ENCODE data around the gene PLEKHG4B.
"Not testable (repeated sequence)": the region's sequence is repeated elsewhere in the genome, so short reads cannot be mapped to it uniquely, and the experiment has no call there.

Gene PLEKHG4B

DNA sequence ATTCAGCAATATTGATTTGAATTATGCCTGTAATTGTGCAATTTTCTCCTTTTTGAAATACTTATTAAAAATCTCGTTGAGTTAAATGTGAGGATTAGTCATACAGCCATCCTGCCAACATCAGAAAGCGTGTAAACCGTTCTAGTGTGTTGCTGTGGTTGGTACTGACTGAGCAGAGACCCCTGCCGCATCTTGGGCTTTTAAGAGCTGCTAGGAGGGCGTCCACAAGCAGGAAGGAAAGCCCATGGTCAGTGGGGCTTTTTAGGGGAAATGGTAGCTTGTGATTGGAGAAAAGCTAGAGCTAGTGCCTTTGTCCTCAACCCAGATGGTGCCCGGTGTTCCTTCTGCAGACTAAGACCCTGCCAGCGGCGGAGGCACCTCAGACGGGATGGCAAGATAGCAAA, 127.5 kb downstream of the PLEKHG4B start:
- H3K4me1 ChIP-seq (ENCODE audit: control insufficient read depth, low read depth, low read length), result peaks cover 9% of the 10 kb centered on the region
- H3K27ac ChIP-seq (ENCODE audit: low read length), result no peak overlapping the region
- no peaks in the 10 kb centered on the region for H3K27me3 ChIP-seq (ENCODE audit: control insufficient read depth, insufficient read depth, low read length)
- H3K4me3 ChIP-seq (ENCODE audit: low read length), result peak overlapping the region; percentile 95
- no peaks in the 10 kb centered on the region for H3K9me3 ChIP-seq (ENCODE audit: control insufficient read depth, low read depth, low read length)
- peaks cover 5% of the 10 kb centered on the region for H3K36me3 ChIP-seq (ENCODE audit: control insufficient read depth, low read depth, low read length)
- peak overlapping the region; percentile 72 for H3K9ac ChIP-seq (ENCODE audit: low read length)

DNA sequence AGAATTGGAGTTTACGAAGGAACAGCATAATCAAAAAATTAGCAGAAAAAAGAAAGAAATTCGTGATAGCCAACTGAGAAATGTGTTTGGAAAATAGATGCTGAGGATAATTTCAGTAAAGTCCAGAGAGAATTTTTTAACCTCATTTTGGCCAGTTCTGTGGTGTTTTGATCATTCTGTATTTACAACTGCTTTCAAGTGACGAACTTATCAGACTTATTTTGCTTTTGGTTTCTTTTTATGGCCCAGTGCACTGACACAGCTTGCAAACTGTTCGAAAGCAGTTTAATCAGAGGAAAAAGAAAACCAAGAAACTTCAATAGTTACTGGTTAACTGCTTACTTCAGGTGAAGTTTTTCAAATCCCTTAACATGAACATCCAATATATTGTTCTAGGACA, 128.0 kb downstream of the PLEKHG4B start:
- peak overlapping the region; percentile 95 for H3K4me3 ChIP-seq (ENCODE audit: low read length)
- H3K9me3 ChIP-seq (ENCODE audit: control insufficient read depth, low read depth, low read length), result no peaks in the 10 kb centered on the region
- no peaks in the 10 kb centered on the region for H3K27me3 ChIP-seq (ENCODE audit: control insufficient read depth, insufficient read depth, low read length)
- H3K4me1 ChIP-seq (ENCODE audit: control insufficient read depth, low read depth, low read length), result peaks cover 9% of the 10 kb centered on the region
- peaks cover 10% of the 10 kb centered on the region for H3K36me3 ChIP-seq (ENCODE audit: control insufficient read depth, low read depth, low read length)
- no peak overlapping the region for H3K27ac ChIP-seq (ENCODE audit: low read length)
- H3K9ac ChIP-seq (ENCODE audit: low read length), result peak overlapping the region; percentile 72

DNA sequence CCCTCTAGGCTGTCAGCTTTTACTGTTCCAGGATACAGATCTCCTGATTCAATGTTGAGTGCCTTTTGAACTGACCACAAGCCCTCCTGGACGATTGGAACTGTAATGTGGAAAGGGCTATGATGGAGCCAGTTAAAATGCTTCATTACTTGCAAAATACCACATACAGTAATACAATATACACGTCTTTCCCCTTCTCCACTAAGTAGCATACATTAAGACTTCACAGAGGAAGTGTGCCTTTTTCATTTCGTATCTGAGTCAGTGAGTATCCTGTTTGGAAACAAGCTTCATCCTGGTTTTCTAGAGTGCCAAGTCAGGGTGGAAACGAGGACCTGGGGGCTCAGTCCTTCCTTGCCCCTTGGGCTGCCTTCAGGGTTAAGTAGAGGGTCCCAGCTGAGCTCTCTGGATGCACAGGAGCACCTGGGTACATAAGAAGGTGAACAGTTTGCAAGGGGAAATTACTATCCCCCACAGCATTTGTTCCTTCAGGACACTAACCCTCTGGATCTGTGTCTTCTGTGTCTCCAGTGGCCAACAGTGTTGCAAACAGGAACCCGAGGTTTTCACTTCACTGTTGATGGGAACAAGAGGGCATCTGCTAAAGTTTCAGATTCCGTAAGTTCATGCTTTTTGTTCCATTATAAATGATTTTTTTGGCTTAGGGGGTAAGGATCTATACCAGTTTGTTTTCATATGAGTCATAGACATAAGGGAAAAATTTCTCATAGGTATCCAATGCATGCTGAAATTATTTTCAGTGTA, 131.2 kb downstream of the PLEKHG4B start:
- H3K27ac ChIP-seq (ENCODE audit: low read length); H3K4me1 ChIP-seq (ENCODE audit: control insufficient read depth, low read depth, low read length); H3K9ac ChIP-seq (ENCODE audit: low read length); H3K9me3 ChIP-seq (ENCODE audit: control insufficient read depth, low read depth, low read length); H3K4me3 ChIP-seq (ENCODE audit: low read length); H3K27me3 ChIP-seq (ENCODE audit: control insufficient read depth, insufficient read depth, low read length): not testable (repeated sequence)
- peaks cover 35% of the 10 kb centered on the region for H3K36me3 ChIP-seq (ENCODE audit: control insufficient read depth, low read depth, low read length)

DNA sequence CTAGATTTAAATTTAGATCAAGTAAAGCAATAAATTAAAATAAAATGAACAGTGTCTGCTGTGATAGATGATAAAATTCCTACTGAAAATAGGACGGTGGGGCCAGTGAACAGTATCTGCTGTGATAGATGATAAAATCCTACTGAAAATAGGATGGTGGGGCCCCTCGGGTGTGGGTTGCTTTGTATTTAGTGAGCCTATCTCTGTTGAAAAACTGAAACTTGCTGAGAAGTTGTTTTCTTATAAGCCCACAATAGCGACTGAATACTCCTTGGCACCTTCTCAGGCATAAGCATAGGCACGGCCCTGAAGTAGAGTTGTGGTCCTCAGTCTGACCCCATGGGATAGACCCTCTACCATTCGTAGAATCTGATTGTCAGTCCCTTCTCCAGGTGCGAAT, 131.8 kb downstream of the PLEKHG4B start:
- Histone ChIP-seq H3K27me3 (ENCODE audit: control insufficient read depth, insufficient read depth, low read length) (no peaks in the 10 kb centered on the region), H3K9ac (ENCODE audit: low read length) (no peak overlapping the region), H3K9me3 (ENCODE audit: control insufficient read depth, low read depth, low read length) (no peaks in the 10 kb centered on the region), H3K4me1 (ENCODE audit: control insufficient read depth, low read depth, low read length) (peaks cover 9% of the 10 kb centered on the region), H3K4me3 (ENCODE audit: low read length) (no peak overlapping the region), H3K27ac (ENCODE audit: low read length) (no peak overlapping the region), H3K36me3 (ENCODE audit: control insufficient read depth, low read depth, low read length) (peaks cover 41% of the 10 kb centered on the region)

DNA sequence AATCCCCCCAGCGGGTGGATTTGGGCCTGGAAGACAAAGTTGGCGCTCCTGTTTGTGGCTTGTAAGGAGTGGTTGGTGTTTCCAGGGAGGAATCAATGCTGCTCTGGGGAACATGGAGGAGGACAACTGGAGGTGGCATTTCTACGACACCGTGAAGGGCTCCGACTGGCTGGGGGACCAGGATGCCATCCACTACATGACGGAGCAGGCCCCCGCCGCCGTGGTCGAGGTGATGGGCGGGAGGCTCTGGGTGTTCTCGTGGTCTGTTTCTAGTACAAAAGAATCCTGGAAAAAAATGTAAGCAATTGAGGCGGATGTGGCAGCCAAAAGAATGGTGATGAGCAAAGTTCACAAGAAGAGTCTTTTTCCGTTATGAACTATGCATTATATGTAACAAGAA, 133.4 kb downstream of the PLEKHG4B start:
- Histone ChIP-seq H3K36me3 (ENCODE audit: control insufficient read depth, low read depth, low read length) (peaks cover 53% of the 10 kb centered on the region), H3K27ac (ENCODE audit: low read length) (no peak overlapping the region), H3K4me3 (ENCODE audit: low read length) (no peak overlapping the region), H3K27me3 (ENCODE audit: control insufficient read depth, insufficient read depth, low read length) (no peaks in the 10 kb centered on the region), H3K9me3 (ENCODE audit: control insufficient read depth, low read depth, low read length) (no peaks in the 10 kb centered on the region), H3K9ac (ENCODE audit: low read length) (no peak overlapping the region), H3K4me1 (ENCODE audit: control insufficient read depth, low read depth, low read length) (no peaks in the 10 kb centered on the region)

DNA sequence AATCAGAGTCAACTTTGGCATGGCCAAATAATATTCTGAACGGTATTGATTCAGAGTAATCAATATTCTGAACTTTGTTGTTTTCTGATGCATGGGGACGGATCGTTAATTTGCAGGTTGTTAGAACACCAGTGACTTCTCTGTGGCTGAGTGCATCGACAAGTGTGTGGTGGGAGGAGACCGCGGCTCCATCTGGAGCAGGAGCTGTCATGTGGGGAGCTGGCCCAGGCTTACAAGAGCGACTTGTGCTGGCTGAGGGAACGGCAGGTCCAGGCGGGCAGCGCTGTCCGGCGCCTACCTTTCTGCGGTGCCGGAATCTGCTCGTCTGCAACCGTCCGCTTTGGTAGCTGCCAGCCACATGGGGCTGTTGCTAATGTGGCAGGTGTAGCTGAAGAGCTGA, 135.4 kb downstream of the PLEKHG4B start:
- H3K9ac ChIP-seq (ENCODE audit: low read length); H3K4me1 ChIP-seq (ENCODE audit: control insufficient read depth, low read depth, low read length); H3K27me3 ChIP-seq (ENCODE audit: control insufficient read depth, insufficient read depth, low read length); H3K27ac ChIP-seq (ENCODE audit: low read length); H3K9me3 ChIP-seq (ENCODE audit: control insufficient read depth, low read depth, low read length); H3K4me3 ChIP-seq (ENCODE audit: low read length): not testable (repeated sequence)
- H3K36me3 ChIP-seq (ENCODE audit: control insufficient read depth, low read depth, low read length), result peaks cover 59% of the 10 kb centered on the region

DNA sequence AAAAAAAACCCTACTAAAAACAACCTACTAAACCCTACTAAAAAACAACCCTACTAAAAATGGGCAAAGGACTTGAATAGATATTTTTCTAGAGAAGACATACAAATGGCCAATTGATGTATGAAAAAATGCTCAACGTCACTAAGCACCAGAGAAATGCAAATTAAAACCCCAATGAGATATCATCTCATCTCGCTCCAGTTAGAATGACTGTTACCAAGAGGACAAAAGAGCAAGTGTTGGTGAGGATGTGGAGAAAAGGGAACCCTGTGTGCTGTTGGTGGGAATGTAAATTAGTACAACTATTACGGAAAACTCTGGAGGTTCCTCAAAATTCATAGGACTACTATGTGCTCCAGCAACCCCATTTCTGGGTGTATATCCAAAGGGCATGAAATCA, 136.9 kb downstream of the PLEKHG4B start:
- no peaks in the 10 kb centered on the region for H3K27me3 ChIP-seq (ENCODE audit: control insufficient read depth, insufficient read depth, low read length)
- no peak overlapping the region for H3K9ac ChIP-seq (ENCODE audit: low read length)
- no peak overlapping the region for H3K4me3 ChIP-seq (ENCODE audit: low read length)
- H3K27ac ChIP-seq (ENCODE audit: low read length), result no peak overlapping the region
- no peaks in the 10 kb centered on the region for H3K9me3 ChIP-seq (ENCODE audit: control insufficient read depth, low read depth, low read length)
- peaks cover 68% of the 10 kb centered on the region for H3K36me3 ChIP-seq (ENCODE audit: control insufficient read depth, low read depth, low read length)
- H3K4me1 ChIP-seq (ENCODE audit: control insufficient read depth, low read depth, low read length), result no peaks in the 10 kb centered on the region

DNA sequence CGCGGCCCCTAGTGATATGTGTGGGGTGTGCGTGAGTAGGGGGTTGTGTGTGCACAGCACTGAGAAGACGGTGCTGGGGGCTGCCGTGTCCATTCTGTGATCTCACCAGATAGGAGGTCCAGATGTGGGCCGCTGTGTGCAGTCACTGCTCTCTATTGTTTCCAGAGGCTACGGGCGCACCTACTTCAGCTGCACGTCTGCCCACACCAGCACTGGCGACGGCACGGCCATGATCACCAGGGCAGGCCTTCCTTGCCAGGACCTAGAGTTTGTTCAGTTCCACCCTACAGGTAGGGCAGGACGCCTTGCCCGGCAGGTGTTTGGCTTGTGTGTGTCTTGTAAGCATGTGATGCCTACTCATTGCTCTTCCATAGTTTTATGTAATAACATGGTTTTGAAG, 138.7 kb downstream of the PLEKHG4B start:
- Histone ChIP-seq H3K9me3 (ENCODE audit: control insufficient read depth, low read depth, low read length) (no peaks in the 10 kb centered on the region), H3K9ac (ENCODE audit: low read length) (no peak overlapping the region), H3K27ac (ENCODE audit: low read length) (no peak overlapping the region), H3K4me3 (ENCODE audit: low read length) (no peak overlapping the region), H3K36me3 (ENCODE audit: control insufficient read depth, low read depth, low read length) (peaks cover 64% of the 10 kb centered on the region), H3K4me1 (ENCODE audit: control insufficient read depth, low read depth, low read length) (no peaks in the 10 kb centered on the region), H3K27me3 (ENCODE audit: control insufficient read depth, insufficient read depth, low read length) (no peaks in the 10 kb centered on the region)

DNA sequence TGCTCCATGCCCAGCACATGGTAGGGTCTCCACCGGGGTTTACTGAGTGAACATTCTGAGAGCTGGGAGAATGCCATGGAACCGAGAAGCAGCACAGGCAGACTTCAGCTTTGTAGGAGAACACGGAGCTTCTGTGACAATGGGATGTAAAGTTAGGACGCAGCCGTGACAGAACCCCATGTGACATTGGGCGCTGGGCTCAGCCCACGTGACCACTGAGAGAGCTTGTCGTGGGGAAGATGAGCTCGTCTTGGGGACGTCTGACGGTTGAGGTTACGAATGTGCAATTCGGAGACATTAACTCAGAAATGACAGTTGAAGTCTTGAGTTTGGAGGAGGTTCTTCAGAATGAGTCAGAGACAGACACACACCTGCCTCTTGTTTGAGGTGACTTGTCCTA, 139.7 kb downstream of the PLEKHG4B start:
- H3K36me3 ChIP-seq (ENCODE audit: control insufficient read depth, low read depth, low read length), result peaks cover 56% of the 10 kb centered on the region
- H3K4me1 ChIP-seq (ENCODE audit: control insufficient read depth, low read depth, low read length), result no peaks in the 10 kb centered on the region
- no peaks in the 10 kb centered on the region for H3K27me3 ChIP-seq (ENCODE audit: control insufficient read depth, insufficient read depth, low read length)
- H3K4me3 ChIP-seq (ENCODE audit: low read length), result no peak overlapping the region
- no peak overlapping the region for H3K9ac ChIP-seq (ENCODE audit: low read length)
- H3K27ac ChIP-seq (ENCODE audit: low read length), result no peak overlapping the region
- no peaks in the 10 kb centered on the region for H3K9me3 ChIP-seq (ENCODE audit: control insufficient read depth, low read depth, low read length)

DNA sequence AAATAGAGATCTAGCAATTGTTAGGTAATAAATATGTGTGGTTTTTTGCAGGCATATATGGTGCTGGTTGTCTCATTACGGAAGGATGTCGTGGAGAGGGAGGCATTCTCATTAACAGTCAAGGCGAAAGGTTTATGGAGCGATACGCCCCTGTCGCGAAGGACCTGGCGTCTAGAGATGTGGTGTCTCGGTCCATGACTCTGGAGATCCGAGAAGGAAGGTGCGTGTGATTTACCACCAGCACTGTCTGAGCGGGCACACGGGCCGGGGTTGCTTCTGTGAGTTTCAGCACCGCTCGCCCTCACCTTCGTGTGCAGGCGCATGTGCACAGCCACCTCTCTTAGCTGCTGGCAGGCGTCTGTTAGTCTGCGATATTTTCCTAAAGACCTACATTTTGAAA, 141.5 kb downstream of the PLEKHG4B start:
- H3K4me1 ChIP-seq (ENCODE audit: control insufficient read depth, low read depth, low read length); H3K9ac ChIP-seq (ENCODE audit: low read length); H3K27me3 ChIP-seq (ENCODE audit: control insufficient read depth, insufficient read depth, low read length); H3K9me3 ChIP-seq (ENCODE audit: control insufficient read depth, low read depth, low read length); H3K27ac ChIP-seq (ENCODE audit: low read length); H3K4me3 ChIP-seq (ENCODE audit: low read length): not testable (repeated sequence)
- H3K36me3 ChIP-seq (ENCODE audit: control insufficient read depth, low read depth, low read length), result peaks cover 51% of the 10 kb centered on the region

DNA sequence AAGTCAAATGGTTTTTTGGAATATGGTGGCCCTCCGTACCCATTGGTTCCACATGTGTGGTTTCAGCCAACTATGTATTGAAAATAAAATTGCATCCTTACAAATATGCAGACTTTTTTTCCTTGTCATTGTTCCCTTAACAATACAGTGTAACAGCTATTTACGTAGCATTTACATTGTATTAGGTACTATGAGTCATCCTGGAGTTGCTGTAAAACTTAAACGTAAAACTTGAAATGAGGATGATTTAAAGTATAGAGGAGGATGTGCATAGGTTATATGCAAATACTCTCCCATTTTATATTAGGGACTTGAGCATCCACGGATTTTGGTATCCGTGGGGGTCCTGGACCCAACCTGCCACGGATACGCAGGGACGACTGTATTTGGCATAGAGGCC, 142.5 kb downstream of the PLEKHG4B start:
- H3K27me3 ChIP-seq (ENCODE audit: control insufficient read depth, insufficient read depth, low read length), result no peaks in the 10 kb centered on the region
- peaks cover 43% of the 10 kb centered on the region for H3K36me3 ChIP-seq (ENCODE audit: control insufficient read depth, low read depth, low read length)
- H3K4me1 ChIP-seq (ENCODE audit: control insufficient read depth, low read depth, low read length), result no peaks in the 10 kb centered on the region

DNA sequence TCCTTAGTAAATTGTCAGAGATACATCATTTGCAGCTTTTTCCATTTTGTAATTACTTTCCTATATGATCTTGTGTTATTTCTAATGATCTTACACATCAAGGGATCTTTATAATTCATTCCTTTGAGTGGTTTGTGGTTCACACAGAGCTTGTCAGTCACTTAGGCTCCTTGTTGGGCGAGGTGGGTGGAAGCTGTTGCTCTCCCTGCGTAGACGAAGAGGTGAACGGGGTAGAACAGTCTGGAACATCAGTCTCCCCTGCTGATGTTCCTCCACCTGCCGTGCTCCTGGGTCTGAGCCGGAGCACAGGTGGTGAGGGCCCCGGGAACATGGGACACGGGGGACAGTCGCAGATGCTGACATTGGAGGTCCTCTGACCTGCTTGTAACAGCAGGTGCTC, 143.6 kb downstream of the PLEKHG4B start:
- peaks cover 42% of the 10 kb centered on the region for H3K36me3 ChIP-seq (ENCODE audit: control insufficient read depth, low read depth, low read length)
- not testable (repeated sequence) for H3K4me1 ChIP-seq (ENCODE audit: control insufficient read depth, low read depth, low read length); H3K4me3 ChIP-seq (ENCODE audit: low read length); H3K9ac ChIP-seq (ENCODE audit: low read length); H3K27me3 ChIP-seq (ENCODE audit: control insufficient read depth, insufficient read depth, low read length); H3K9me3 ChIP-seq (ENCODE audit: control insufficient read depth, low read depth, low read length); H3K27ac ChIP-seq (ENCODE audit: low read length)

More for the DNA sequence above, 142.5 kb downstream of the PLEKHG4B start:
- no peak overlapping the region for H3K4me3 ChIP-seq (ENCODE audit: low read length)
- no peak overlapping the region for H3K9ac ChIP-seq (ENCODE audit: low read length)
- H3K27ac ChIP-seq (ENCODE audit: low read length), result no peak overlapping the region
- H3K9me3 ChIP-seq (ENCODE audit: control insufficient read depth, low read depth, low read length), result no peaks in the 10 kb centered on the region
